Trophoblast cell (in vitro differentiated cells and primary cell): ENCODE results near the gene IPO13.

Experiments
- DNase-seq, 2 donors: peaks; one replicate each; pipeline ENCODE4 v3.0.0-alpha.2; 2016
- H2AFZ ChIP-seq: 2 replicates; pipeline ENCODE4 v1.6.1; 2013; ENCODE audit warnings: low read length, moderate library complexity, mild to moderate bottlenecking; ENCODE audit not compliant: insufficient read depth, poor library complexity
- H2AK5ac ChIP-seq: 2 replicates; pipeline ENCODE4 v1.6.1; 2013; ENCODE audit warnings: mild to moderate bottlenecking, low read length
- H2BK120ac ChIP-seq: 2 replicates; pipeline ENCODE4 v1.6.1; 2013; ENCODE audit warnings: low read length, mild to moderate bottlenecking, moderate library complexity; ENCODE audit not compliant: insufficient read depth, poor library complexity
- H2BK12ac ChIP-seq: 2 replicates; pipeline ENCODE4 v1.6.1; 2013; ENCODE audit warnings: mild to moderate bottlenecking, low read length, moderate library complexity
- H2BK5ac ChIP-seq: 2 replicates; pipeline ENCODE4 v1.6.1; 2013; ENCODE audit warnings: low read length, low read depth, moderate library complexity, mild to moderate bottlenecking; ENCODE audit not compliant: poor library complexity
- H3K14ac ChIP-seq: 2 replicates; pipeline ENCODE4 v1.6.1; 2013; ENCODE audit warnings: mild to moderate bottlenecking, low read length
- H3K18ac ChIP-seq: 2 replicates; pipeline ENCODE4 v1.6.1; 2013; ENCODE audit warnings: mild to moderate bottlenecking, low read length
- H3K23ac ChIP-seq: 2 replicates; pipeline ENCODE4 v1.6.1; 2013; ENCODE audit warnings: low read length
- H3K27ac ChIP-seq: 2 replicates; pipeline ENCODE4 v1.5.1; 2013; ENCODE audit warnings: low read depth, mild to moderate bottlenecking, inconsistent platforms, low read length, moderate library complexity
- H3K27me3 ChIP-seq: 2 replicates; pipeline ENCODE4 v1.6.1; 2013; ENCODE audit warnings: inconsistent platforms, mild to moderate bottlenecking, low read length, moderate library complexity; ENCODE audit not compliant: insufficient read depth
- H3K36me3 ChIP-seq, 2 experiments: 1 replicate in 1 of 2; 2 replicates in 1 of 2; pipeline ENCODE4 v1.6.1; 2013; ENCODE audit warnings: low read length in 2 of 2, mild to moderate bottlenecking in 2 of 2, moderate library complexity in 1 of 2; ENCODE audit not compliant: insufficient read depth in 2 of 2, control insufficient read depth in 1 of 2
- H3K4ac ChIP-seq: 2 replicates; pipeline ENCODE4 v1.6.1; 2013; ENCODE audit warnings: low read depth, mild to moderate bottlenecking, low read length, moderate library complexity
- H3K4me1 ChIP-seq, 2 experiments: 1 replicate in 1 of 2; 2 replicates in 1 of 2; pipeline ENCODE4 v1.6.1; 2013; ENCODE audit warnings: low read length in 2 of 2, mild to moderate bottlenecking in 2 of 2, moderate library complexity in 1 of 2; ENCODE audit not compliant: insufficient read depth in 2 of 2, control insufficient read depth in 1 of 2
- H3K4me2 ChIP-seq: 2 replicates; pipeline ENCODE4 v1.6.1; 2013; ENCODE audit warnings: inconsistent platforms, mild to moderate bottlenecking, low read length, moderate library complexity
- H3K4me3 ChIP-seq: 2 replicates; pipeline ENCODE4 v1.5.1; 2013; ENCODE audit warnings: mild to moderate bottlenecking, low read depth, low read length, inconsistent platforms
- H3K79me1 ChIP-seq: one replicate; pipeline ENCODE4 v1.6.1; 2013; ENCODE audit warnings: low read length
- H3K79me2 ChIP-seq: 2 replicates; pipeline ENCODE4 v1.6.1; 2013; ENCODE audit warnings: low read length, mild to moderate bottlenecking; ENCODE audit not compliant: control insufficient read depth, insufficient read depth, poor library complexity
- H3K9ac ChIP-seq: 2 replicates; pipeline ENCODE4 v1.6.1; 2013; ENCODE audit warnings: mild to moderate bottlenecking, low read length
- H3K9me3 ChIP-seq: 2 replicates; pipeline ENCODE4 v1.6.1; 2013; ENCODE audit warnings: low read depth, mild to moderate bottlenecking, control low read depth, inconsistent platforms, low read length; ENCODE audit not compliant: insufficient read depth
- H4K12ac ChIP-seq: 2 replicates; pipeline ENCODE4 v1.6.1; 2013; ENCODE audit warnings: low read depth, mild to moderate bottlenecking, low read length, moderate library complexity
- H4K8ac ChIP-seq: 2 replicates; pipeline ENCODE4 v1.6.1; 2013; ENCODE audit warnings: low read depth, mild to moderate bottlenecking, low read length, moderate library complexity
- H4K91ac ChIP-seq: one replicate; pipeline ENCODE4 v1.6.1; 2013; ENCODE audit warnings: low read depth, mild to moderate bottlenecking, low read length, moderate library complexity
- WGBS: extraction: QIAGEN DNeasy Blood & Tissue Kit; methylation state at CpG from one replicate; pipeline ENCODE4 v1.1.7; 2013; ENCODE audit warnings: missing lambda C conversion rate; ENCODE audit not compliant: insufficient read length, insufficient coverage; ENCODE audit errors: extremely low coverage; 5-methylcytosine and 5-hydroxymethylcytosine counted together

Gene IPO13

DNA sequence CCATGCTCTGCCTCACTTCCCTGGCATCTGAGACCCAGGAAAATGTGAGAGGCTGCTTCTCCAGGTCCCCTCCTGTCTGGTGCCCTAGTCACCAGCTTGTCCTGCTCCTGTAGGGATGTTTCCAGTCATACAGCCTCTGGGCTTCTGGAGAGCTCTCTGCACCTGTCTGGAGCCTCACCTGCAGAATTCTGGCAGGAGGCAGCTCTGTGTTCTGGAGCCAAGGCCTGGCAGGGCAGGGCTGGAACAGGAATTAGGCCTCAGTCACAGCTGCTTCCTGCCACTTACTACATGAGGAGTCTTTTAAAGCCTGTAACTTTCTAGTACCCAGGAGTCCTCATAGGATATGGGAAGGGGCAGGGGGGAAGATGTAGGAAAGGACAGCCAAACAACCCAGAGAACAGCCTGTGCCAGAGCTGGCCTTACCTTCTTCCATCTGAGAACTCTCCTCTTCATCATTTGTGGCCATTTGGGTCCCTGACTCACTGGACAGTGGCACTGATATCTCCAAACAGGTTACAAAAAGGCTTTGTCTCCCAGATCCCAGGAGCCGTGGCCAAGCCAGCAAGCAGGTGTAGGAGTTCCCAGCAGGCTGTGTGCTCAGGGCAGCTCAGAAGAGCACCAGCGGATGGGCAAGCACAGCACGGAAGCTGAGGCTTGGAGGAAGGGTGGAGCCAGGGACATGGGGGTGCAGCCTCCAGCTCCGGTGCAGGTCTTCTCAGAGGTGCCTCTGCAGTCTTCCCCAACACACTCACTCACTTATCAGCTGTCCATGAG is 44.5 kb upstream of the IPO13 start:
- no peak overlapping the region for H3K18ac ChIP-seq
- no peak overlapping the region for H4K8ac ChIP-seq
- peaks cover 0 to 5% of the 10 kb centered on the region in 2 experiments for H3K36me3 ChIP-seq
- no peaks in the 10 kb centered on the region for H3K79me1 ChIP-seq
- H3K4me1 ChIP-seq: no peaks in the 10 kb centered on the region
- no peak overlapping the region for H3K9ac ChIP-seq
- H3K14ac ChIP-seq: no peak overlapping the region
- H3K27ac ChIP-seq: no peak overlapping the region
- no peak overlapping the region for H3K4me3 ChIP-seq
- H2BK5ac ChIP-seq: no peak overlapping the region
- no peak overlapping the region for H2AFZ ChIP-seq
- H3K4me2 ChIP-seq: no peak overlapping the region
- no peak overlapping the region for H4K91ac ChIP-seq
- no peak overlapping the region for H3K23ac ChIP-seq
- no peak overlapping the region for H2BK12ac ChIP-seq
- H2AK5ac ChIP-seq: no peak overlapping the region
- no peaks in the 10 kb centered on the region for H3K9me3 ChIP-seq
- no peak overlapping the region for H3K4ac ChIP-seq
- H3K79me2 ChIP-seq: no peaks in the 10 kb centered on the region
- H4K12ac ChIP-seq: no peak overlapping the region
- WGBS: no CpG with 5 or more reads among the region's 4 CpGs
- no peak overlapping the region for H2BK120ac ChIP-seq
- H3K27me3 ChIP-seq: no peaks in the 10 kb centered on the region
- DNase-seq: no peak

DNA sequence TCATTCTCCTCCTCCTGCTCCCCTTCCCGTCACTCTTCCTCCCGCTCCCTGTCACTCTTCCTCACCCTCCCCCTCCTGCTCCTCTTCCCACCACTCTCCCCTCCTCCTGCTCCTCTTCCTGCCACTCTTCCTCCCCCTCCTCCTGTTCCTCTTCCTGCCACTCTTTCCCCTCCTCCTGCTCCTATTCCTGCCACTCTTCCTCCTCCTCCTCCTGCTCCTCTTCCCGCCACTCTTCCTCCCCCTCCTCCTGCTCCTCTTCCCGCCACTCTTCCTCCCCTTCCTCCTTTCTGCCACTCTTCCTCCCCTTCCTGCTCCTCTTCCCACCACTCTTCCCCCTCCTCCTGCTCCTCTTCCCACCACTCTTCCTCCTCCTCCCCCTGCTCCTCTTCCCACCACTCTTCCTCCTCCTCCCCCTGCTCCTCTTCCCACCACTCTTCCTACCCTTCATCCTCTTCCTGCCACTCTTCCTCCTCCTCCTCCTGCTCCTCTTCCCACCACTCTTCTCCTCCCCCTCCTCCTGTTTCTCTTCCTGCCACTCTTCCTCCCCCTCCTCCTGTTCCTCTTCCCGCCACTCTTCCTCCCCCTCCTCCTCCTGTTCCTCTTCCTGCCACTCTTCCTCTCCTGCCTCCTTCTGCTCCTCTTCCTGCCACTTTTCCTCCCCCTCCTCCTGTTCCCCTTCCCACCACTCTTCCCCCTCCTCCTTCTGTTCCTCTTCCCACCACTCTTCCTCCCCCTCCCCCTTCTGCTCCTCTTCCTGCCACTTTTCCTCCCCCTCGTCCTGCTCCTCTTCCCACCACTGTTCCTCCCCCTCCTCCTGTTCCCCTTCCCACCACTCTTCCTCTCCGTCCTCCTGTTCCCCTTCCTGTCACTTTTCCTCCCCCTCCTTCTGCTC is 41.8 kb upstream of the IPO13 start:
- H3K27ac ChIP-seq: no peak overlapping the region
- H3K23ac ChIP-seq: no peak overlapping the region
- H2BK12ac ChIP-seq: no peak overlapping the region
- H3K18ac ChIP-seq: no peak overlapping the region
- no peak overlapping the region for H3K4me3 ChIP-seq
- no peak overlapping the region for H2AK5ac ChIP-seq
- no peak for DNase-seq
- WGBS: no CpG with 5 or more reads among the region's 7 CpGs
- H4K91ac ChIP-seq: no peak overlapping the region
- H2BK120ac ChIP-seq: no peak overlapping the region
- H3K79me2 ChIP-seq: no peaks in the 10 kb centered on the region
- no peak overlapping the region for H4K12ac ChIP-seq
- no peak overlapping the region for H2AFZ ChIP-seq
- no peaks in the 10 kb centered on the region for H3K36me3 ChIP-seq
- H2BK5ac ChIP-seq: no peak overlapping the region
- no peak overlapping the region for H4K8ac ChIP-seq
- H3K79me1 ChIP-seq: no peaks in the 10 kb centered on the region
- H3K9me3 ChIP-seq: no peaks in the 10 kb centered on the region
- H3K4ac ChIP-seq: no peak overlapping the region
- no peak overlapping the region for H3K9ac ChIP-seq
- H3K27me3 ChIP-seq: no peaks in the 10 kb centered on the region
- H3K4me1 ChIP-seq: no peaks in the 10 kb centered on the region
- H3K4me2 ChIP-seq: no peak overlapping the region
- no peak overlapping the region for H3K14ac ChIP-seq

DNA sequence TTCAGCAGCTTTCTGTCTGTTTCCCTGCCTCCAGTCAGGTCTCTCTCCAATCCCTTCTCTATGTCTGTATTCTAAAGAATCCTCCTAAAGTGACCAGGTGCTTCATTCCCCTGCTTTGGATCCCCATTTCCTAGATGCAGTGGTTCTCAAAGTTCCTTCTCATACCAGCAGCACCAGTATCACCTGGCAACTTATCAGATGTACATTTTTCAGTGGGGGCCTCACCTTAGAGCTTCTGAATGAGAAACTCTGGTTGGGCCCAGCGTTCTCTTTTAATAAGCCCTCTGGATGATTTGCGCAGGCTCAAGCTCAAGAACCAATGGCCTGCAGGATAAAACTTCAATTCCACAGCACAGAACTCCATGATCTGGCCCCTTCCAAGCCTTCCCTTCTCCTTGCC is 38.5 kb upstream of the IPO13 start:
- Histone ChIP-seq H4K91ac (no peak overlapping the region), H4K8ac (no peak overlapping the region), H3K4ac (no peak overlapping the region), H3K9me3 (no peaks in the 10 kb centered on the region), H3K14ac (no peak overlapping the region), H3K27me3 (no peaks in the 10 kb centered on the region), H3K36me3 (no peaks in the 10 kb centered on the region), H2BK5ac (no peak overlapping the region), H3K4me1 (peaks cover 0 to 5% of the 10 kb centered on the region in 2 experiments), H4K12ac (no peak overlapping the region), H3K4me3 (no peak overlapping the region), H3K18ac (no peak overlapping the region), H2BK12ac (no peak overlapping the region), H3K79me1 (no peaks in the 10 kb centered on the region), H2AK5ac (no peak overlapping the region), H3K23ac (no peak overlapping the region), H3K79me2 (no peaks in the 10 kb centered on the region), H3K27ac (no peak overlapping the region), H2BK120ac (no peak overlapping the region), H3K9ac (no peak overlapping the region), H3K4me2 (no peak overlapping the region), H2AFZ (no peak overlapping the region)
- DNase-seq: peak; percentile 61 to 85
- WGBS: no CpG with 5 or more reads among the region's 2 CpGs

DNA sequence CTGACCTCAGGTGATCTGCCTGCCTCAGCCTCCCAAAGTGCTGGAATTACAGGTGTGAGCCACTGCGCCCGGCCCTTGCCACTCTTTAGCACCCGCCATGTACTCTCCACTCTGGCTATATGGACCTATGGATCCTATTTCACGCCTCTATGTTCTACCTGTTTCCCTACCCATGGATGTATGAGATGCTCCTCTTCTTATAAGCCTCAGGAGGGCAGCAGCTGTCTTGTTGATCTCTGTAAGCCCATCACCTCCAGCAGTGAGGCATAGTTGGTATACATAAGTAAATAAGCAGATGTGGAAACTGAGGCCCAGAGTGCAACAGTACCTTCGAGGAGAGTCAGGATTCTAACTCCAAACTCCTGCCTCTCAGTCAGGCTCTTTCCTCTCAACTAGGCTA is 37.9 kb upstream of the IPO13 start:
- no peak overlapping the region for H2BK120ac ChIP-seq
- no peaks in the 10 kb centered on the region for H3K79me2 ChIP-seq
- no peak overlapping the region for H3K14ac ChIP-seq
- no CpG with 5 or more reads among the region's 5 CpGs for WGBS
- DNase-seq: no peak
- no peak overlapping the region for H4K8ac ChIP-seq
- H3K36me3 ChIP-seq: no peaks in the 10 kb centered on the region
- H3K27me3 ChIP-seq: no peaks in the 10 kb centered on the region
- H4K91ac ChIP-seq: no peak overlapping the region
- H2BK5ac ChIP-seq: no peak overlapping the region
- peaks cover 0 to 5% of the 10 kb centered on the region in 2 experiments for H3K4me1 ChIP-seq
- no peak overlapping the region for H3K4me2 ChIP-seq
- no peaks in the 10 kb centered on the region for H3K9me3 ChIP-seq
- no peak overlapping the region for H3K4ac ChIP-seq
- H3K18ac ChIP-seq: no peak overlapping the region
- H2AK5ac ChIP-seq: no peak overlapping the region
- no peak overlapping the region for H2AFZ ChIP-seq
- H3K23ac ChIP-seq: no peak overlapping the region
- no peak overlapping the region for H3K9ac ChIP-seq
- no peak overlapping the region for H3K27ac ChIP-seq
- H3K79me1 ChIP-seq: no peaks in the 10 kb centered on the region
- no peak overlapping the region for H3K4me3 ChIP-seq
- no peak overlapping the region for H4K12ac ChIP-seq
- no peak overlapping the region for H2BK12ac ChIP-seq
